Panc1 (cell line): ENCODE results near the gene MSMB. TPM values are rescaled to one million over a fixed set of nuclear protein-coding genes. Genes with fewer than 3 reads are reported as not detected.

Experiments
- ATAC-seq: fragments of 200-7000 bp; cut with Tn5 transposase; 2 replicates; pipeline ENCODE4 v1.9.1; 2020; ENCODE audit warnings: mild to moderate bottlenecking, moderate library complexity
- BruUV-seq: library from RNA; stranded (reverse); fragments of 400-500 nt; replicated peaks from 2 replicates; lab custom pipeline; 2021; lab: Mats Ljungman, UMichigan
- CTCF ChIA-PET: fragments of 300-600 bp; sonication (Branson Sonifier 250); formaldehyde crosslinking; loops from one replicate; lab custom pipeline; 2022; ENCODE audit warnings: antibody characterized with exemption; lab: Charles Lee
- POLR2A ChIA-PET: fragments of 300-600 bp; sonication (Branson Sonifier 250); formaldehyde crosslinking; loops from one replicate; lab custom pipeline; 2022; ENCODE audit warnings: antibody characterized with exemption; lab: Charles Lee
- DNase-seq: peaks from one replicate; pipeline ENCODE4 v3.0.0-alpha.2; 2010; ENCODE audit warnings: low read depth, low spot score
- H3K27ac ChIP-seq: 2 replicates; pipeline ENCODE4 v1.5.1; 2011; ENCODE audit warnings: mild to moderate bottlenecking, low read length, inconsistent platforms
- H3K27me3 ChIP-seq: fragments of 200-500 bp; sonication (Bioruptor generic); 2 replicates; pipeline ENCODE4 v1.6.0; 2014; ENCODE audit warnings: low read length, inconsistent platforms; ENCODE audit not compliant: control insufficient read depth, insufficient read depth
- H3K36me3 ChIP-seq: fragments of 200-500 bp; sonication (Bioruptor generic); 2 replicates; pipeline ENCODE4 v1.5.1; 2014; ENCODE audit warnings: inconsistent platforms, mild to moderate bottlenecking, low read length, moderate library complexity; ENCODE audit not compliant: control insufficient read depth, insufficient read depth
- H3K4me1 ChIP-seq: 2 replicates; pipeline ENCODE4 v1.5.1; 2011; ENCODE audit warnings: inconsistent platforms, mild to moderate bottlenecking, low read length, moderate library complexity; ENCODE audit not compliant: control insufficient read depth, insufficient read depth
- H3K4me3 ChIP-seq, 2 experiments: 2 replicates each; pipeline ENCODE4 v1.5.1; 2011 to 2012; ENCODE audit warnings: low read depth in 2 of 2, low read length in 2 of 2, mild to moderate bottlenecking in 2 of 2, inconsistent platforms in 1 of 2, moderate library complexity in 1 of 2
- H3K9me3 ChIP-seq: fragments of 200-500 bp; sonication (Bioruptor generic); 2 replicates; pipeline ENCODE4 v1.5.1; 2014; ENCODE audit warnings: low read depth, mild to moderate bottlenecking, inconsistent platforms, low read length, moderate library complexity; ENCODE audit not compliant: control insufficient read depth, insufficient read depth
- CTCF ChIP-seq: fragments of 450-650 bp; IDR thresholded peaks from 2 replicates; pipeline ENCODE4 v1.5.1; 2017; ENCODE audit warnings: mild to moderate bottlenecking
- POLR2AphosphoS5 ChIP-seq: IDR thresholded peaks from 2 replicates; pipeline ENCODE4 v1.6.1; 2012; ENCODE audit warnings: mild to moderate bottlenecking, low read depth, low read length, moderate library complexity
- SIN3A ChIP-seq: IDR thresholded peaks from 2 replicates; pipeline ENCODE4 v1.6.1; 2012; ENCODE audit warnings: low read depth, mild to moderate bottlenecking, low read length, moderate library complexity, borderline replicate concordance; ENCODE audit not compliant: insufficient read depth
- TCF7L2 ChIP-seq: IDR thresholded peaks from 2 replicates; pipeline ENCODE4 v1.6.1; 2011; ENCODE audit warnings: mild to moderate bottlenecking, low read depth, low read length, inconsistent platforms
- in situ Hi-C: cut with HindIII; loops from 2 replicates; pipeline ENCODE4 v1.10.0; 2016; ENCODE audit warnings: low sequenced_read_pairs, low pct_unique_long_range_greater_than_20kb
- intact Hi-C: fragments of 100-400 bp; cut with micrococcal nuclease; formaldehyde crosslinking; loops from one replicate; pipeline ENCODE4 v1.10.0; 2022; ENCODE audit not compliant: unreplicated experiment
- total RNA-seq: library from RNA; stranded (reverse); gene quantifications from one replicate; pipeline ENCODE4 v1.2.1, GENCODE V29; 2021; ENCODE audit not compliant: unreplicated experiment
- TF ChIP-seq, protein P1 (sequence below), 2 experiments: IDR thresholded peaks; 2 replicates each; pipeline ENCODE4 v1.6.1; 2011 to 2012; ENCODE audit warnings: low read depth in 2 of 2, control low read depth in 1 of 2, low read length in 1 of 2, mild to moderate bottlenecking in 1 of 2, moderate library complexity in 1 of 2; ENCODE audit not compliant: insufficient read depth in 1 of 2

The MSMB gene
- total RNA-seq, 1 experiment from 2014 or later: not detected

DNA sequence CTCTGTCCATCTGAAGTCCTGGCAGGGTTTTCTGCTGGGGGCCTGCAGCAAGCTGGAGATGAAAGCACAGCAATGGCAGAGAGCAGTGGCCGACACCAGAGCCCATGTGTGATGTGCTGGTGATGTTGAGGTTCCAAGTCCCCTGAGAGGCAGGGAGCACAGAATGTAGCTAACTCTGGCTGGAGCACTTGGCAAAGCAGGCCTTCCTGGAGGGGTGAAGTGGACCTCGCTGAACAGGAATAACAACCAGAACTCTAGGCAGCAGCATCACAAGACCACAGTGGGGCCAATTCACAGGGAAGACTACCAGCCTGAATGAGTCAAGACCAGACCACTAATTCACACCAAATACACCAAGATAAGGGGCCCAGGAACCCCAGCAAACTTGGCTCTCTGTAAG lies 22.8 kb upstream of the MSMB start:
- H3K4me3 ChIP-seq: no peak overlapping the region
- in situ Hi-C loops (no loop called here), intact Hi-C loops (no loop called here)
- BruUV-seq: no TSS peak
- ATAC-seq: no peak
- CTCF ChIA-PET: no interaction called here
- no peaks in the 10 kb centered on the region for H3K9me3 ChIP-seq
- no peaks in the 10 kb centered on the region for H3K27me3 ChIP-seq
- POLR2A ChIA-PET: no interaction called here
- DNase-seq: no peak
- no peak overlapping the region for H3K27ac ChIP-seq
- TF ChIP-seq CTCF: no peak
- TF ChIP-seq SIN3A: no peak
- no peak for TF ChIP-seq POLR2AphosphoS5
- no peak for TF ChIP-seq TCF7L2
- TF ChIP-seq, protein P1, sequence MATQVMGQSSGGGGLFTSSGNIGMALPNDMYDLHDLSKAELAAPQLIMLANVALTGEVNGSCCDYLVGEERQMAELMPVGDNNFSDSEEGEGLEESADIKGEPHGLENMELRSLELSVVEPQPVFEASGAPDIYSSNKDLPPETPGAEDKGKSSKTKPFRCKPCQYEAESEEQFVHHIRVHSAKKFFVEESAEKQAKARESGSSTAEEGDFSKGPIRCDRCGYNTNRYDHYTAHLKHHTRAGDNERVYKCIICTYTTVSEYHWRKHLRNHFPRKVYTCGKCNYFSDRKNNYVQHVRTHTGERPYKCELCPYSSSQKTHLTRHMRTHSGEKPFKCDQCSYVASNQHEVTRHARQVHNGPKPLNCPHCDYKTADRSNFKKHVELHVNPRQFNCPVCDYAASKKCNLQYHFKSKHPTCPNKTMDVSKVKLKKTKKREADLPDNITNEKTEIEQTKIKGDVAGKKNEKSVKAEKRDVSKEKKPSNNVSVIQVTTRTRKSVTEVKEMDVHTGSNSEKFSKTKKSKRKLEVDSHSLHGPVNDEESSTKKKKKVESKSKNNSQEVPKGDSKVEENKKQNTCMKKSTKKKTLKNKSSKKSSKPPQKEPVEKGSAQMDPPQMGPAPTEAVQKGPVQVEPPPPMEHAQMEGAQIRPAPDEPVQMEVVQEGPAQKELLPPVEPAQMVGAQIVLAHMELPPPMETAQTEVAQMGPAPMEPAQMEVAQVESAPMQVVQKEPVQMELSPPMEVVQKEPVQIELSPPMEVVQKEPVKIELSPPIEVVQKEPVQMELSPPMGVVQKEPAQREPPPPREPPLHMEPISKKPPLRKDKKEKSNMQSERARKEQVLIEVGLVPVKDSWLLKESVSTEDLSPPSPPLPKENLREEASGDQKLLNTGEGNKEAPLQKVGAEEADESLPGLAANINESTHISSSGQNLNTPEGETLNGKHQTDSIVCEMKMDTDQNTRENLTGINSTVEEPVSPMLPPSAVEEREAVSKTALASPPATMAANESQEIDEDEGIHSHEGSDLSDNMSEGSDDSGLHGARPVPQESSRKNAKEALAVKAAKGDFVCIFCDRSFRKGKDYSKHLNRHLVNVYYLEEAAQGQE (IDR thresholded peaks at IDR 0.05; ENCODE audit: insufficient read depth in 1 of 2, low read depth in 2 of 2, low read length in 1 of 2): no peak
- H3K36me3 ChIP-seq: no peaks in the 10 kb centered on the region
- no peaks in the 10 kb centered on the region for H3K4me1 ChIP-seq

GRCh38 chr10:46068117-46068516 lies 22.0 kb upstream of the MSMB start:
- no TSS peak for BruUV-seq
- no peak overlapping the region for H3K4me3 ChIP-seq
- ChIA-PET POLR2A (no interaction called here), CTCF (no interaction called here)
- H3K27me3 ChIP-seq: no peaks in the 10 kb centered on the region
- intact Hi-C loops: no loop called here
- TF ChIP-seq, protein P1 (IDR thresholded peaks at IDR 0.05; ENCODE audit: insufficient read depth in 1 of 2, low read depth in 2 of 2, low read length in 1 of 2): no peak
- no peak for TF ChIP-seq TCF7L2
- TF ChIP-seq POLR2AphosphoS5: no peak
- ATAC-seq: no peak
- H3K4me1 ChIP-seq: no peaks in the 10 kb centered on the region
- in situ Hi-C loops: no loop called here
- no peaks in the 10 kb centered on the region for H3K9me3 ChIP-seq
- DNase-seq: no peak
- H3K36me3 ChIP-seq: no peaks in the 10 kb centered on the region
- H3K27ac ChIP-seq: no peak overlapping the region
